H9 (cell line): ENCODE results near the gene PPARG. TPM values are rescaled to one million over a fixed set of nuclear protein-coding genes. Genes with fewer than 3 reads are reported as not detected.

Source experiments
- DNase-seq: peaks from one replicate; pipeline ENCODE4 v3.0.0-alpha.2; 2017
- H2AFZ ChIP-seq: one replicate; pipeline ENCODE4 v1.6.1; 2013; ENCODE audit warnings: mild to moderate bottlenecking, low read length, control low read depth, moderate library complexity
- H2AK5ac ChIP-seq: 2 replicates; pipeline ENCODE4 v1.6.1; 2013; ENCODE audit warnings: low read length, control low read depth, mixed read lengths; ENCODE audit not compliant: insufficient read length
- H2BK120ac ChIP-seq: one replicate; pipeline ENCODE4 v1.6.1; 2013; ENCODE audit warnings: low read depth, mild to moderate bottlenecking, low read length, control low read depth, inconsistent platforms; ENCODE audit not compliant: poor library complexity, severe bottlenecking
- H2BK12ac ChIP-seq: 2 replicates; pipeline ENCODE4 v1.6.1; 2013; ENCODE audit warnings: low read length, control low read depth, mixed read lengths, low read depth; ENCODE audit not compliant: insufficient read length
- H2BK15ac ChIP-seq: 2 replicates; pipeline ENCODE4 v1.6.1; 2013; ENCODE audit warnings: low read depth, low read length, control low read depth
- H2BK20ac ChIP-seq: one replicate; pipeline ENCODE4 v1.6.1; 2013; ENCODE audit warnings: low read depth, mild to moderate bottlenecking, low read length, control low read depth, inconsistent platforms; ENCODE audit not compliant: poor library complexity, severe bottlenecking
- H2BK5ac ChIP-seq: 2 replicates; pipeline ENCODE4 v1.6.1; 2013; ENCODE audit warnings: low read length, control low read depth, mixed read lengths; ENCODE audit not compliant: insufficient read length
- H3K14ac ChIP-seq: 2 replicates; pipeline ENCODE4 v1.6.1; 2013; ENCODE audit warnings: low read length, control low read depth; ENCODE audit not compliant: insufficient read depth
- H3K18ac ChIP-seq: 2 replicates; pipeline ENCODE4 v1.6.1; 2013; ENCODE audit warnings: low read depth, mild to moderate bottlenecking, mixed read lengths, low read length, control low read depth; ENCODE audit not compliant: insufficient read length
- H3K23ac ChIP-seq: 2 replicates; pipeline ENCODE4 v1.6.1; 2013; ENCODE audit warnings: low read length, control low read depth, mixed read lengths, low read depth; ENCODE audit not compliant: insufficient read length
- H3K23me2 ChIP-seq: 2 replicates; pipeline ENCODE4 v1.6.1; 2013; ENCODE audit warnings: low read depth, mild to moderate bottlenecking, mixed read lengths, low read length, control low read depth; ENCODE audit not compliant: insufficient read length, poor library complexity, severe bottlenecking
- H3K27ac ChIP-seq: 2 replicates; pipeline ENCODE4 v1.5.1; 2013; ENCODE audit warnings: low read length, control low read depth, mixed read lengths, low read depth; ENCODE audit not compliant: insufficient read length
- H3K27me3 ChIP-seq: 2 replicates; pipeline ENCODE4 v1.6.1; 2013; ENCODE audit warnings: low read length, control low read depth, inconsistent platforms; ENCODE audit not compliant: insufficient read depth
- H3K4ac ChIP-seq: 2 replicates; pipeline ENCODE4 v1.6.1; 2013; ENCODE audit warnings: low read depth, mild to moderate bottlenecking, control low read depth, inconsistent platforms, low read length, moderate library complexity
- H3K4me1 ChIP-seq: 2 replicates; pipeline ENCODE4 v1.6.1; 2013; ENCODE audit warnings: low read length, control low read depth, inconsistent platforms; ENCODE audit not compliant: insufficient read depth
- H3K4me2 ChIP-seq: 2 replicates; pipeline ENCODE4 v1.6.1; 2013; ENCODE audit warnings: low read length, control low read depth, mixed read lengths; ENCODE audit not compliant: insufficient read length, insufficient read depth
- H3K56ac ChIP-seq: 2 replicates; pipeline ENCODE4 v1.6.1; 2013; ENCODE audit warnings: low read depth, mild to moderate bottlenecking, mixed read lengths, low read length, control low read depth; ENCODE audit not compliant: insufficient read length
- H3K79me1 ChIP-seq: 2 replicates; pipeline ENCODE4 v1.6.1; 2013; ENCODE audit warnings: low read depth, mild to moderate bottlenecking, moderate library complexity, low read length, control low read depth, inconsistent platforms; ENCODE audit not compliant: insufficient read depth, poor library complexity, severe bottlenecking
- H3K79me2 ChIP-seq: 2 replicates; pipeline ENCODE4 v1.6.1; 2013; ENCODE audit warnings: low read length, control low read depth, inconsistent platforms; ENCODE audit not compliant: insufficient read depth
- H3K9ac ChIP-seq: 2 replicates; pipeline ENCODE4 v1.6.1; 2013; ENCODE audit warnings: low read length, control low read depth, mixed read lengths; ENCODE audit not compliant: insufficient read length; ENCODE audit errors: extremely low read depth
- H3K9me3 ChIP-seq: one replicate; pipeline ENCODE4 v1.6.1; 2013; ENCODE audit warnings: low read depth, low read length, inconsistent platforms; ENCODE audit not compliant: control insufficient read depth
- H3T11ph ChIP-seq: one replicate; pipeline ENCODE4 v1.6.1; 2013; ENCODE audit warnings: mild to moderate bottlenecking, low read length, control low read depth, inconsistent platforms
- H4K20me1 ChIP-seq: one replicate; pipeline ENCODE4 v1.6.1; 2013; ENCODE audit not compliant: control insufficient read depth, insufficient read length, insufficient read depth
- H4K5ac ChIP-seq: 2 replicates; pipeline ENCODE4 v1.6.1; 2013; ENCODE audit warnings: low read depth, mild to moderate bottlenecking, mixed read lengths, low read length, control low read depth; ENCODE audit not compliant: insufficient read length
- H4K8ac ChIP-seq: replicated peaks from 2 replicates; pipeline ENCODE4 v1.6.1; 2013; ENCODE audit warnings: low read length, control low read depth, mixed read lengths, low read depth; ENCODE audit not compliant: insufficient read length
- H4K91ac ChIP-seq: 2 replicates; pipeline ENCODE4 v1.6.1; 2013; ENCODE audit warnings: low read depth, mild to moderate bottlenecking, moderate library complexity, mixed read lengths, low read length, control low read depth; ENCODE audit not compliant: insufficient read length
- H3K27ac Mint-ChIP-seq, 3 experiments: 2 replicates in 2 of 3; 3 replicates in 1 of 3; pipeline ENCODE4 v1.8.0; 2020 to 2021; ENCODE audit warnings: mixed read lengths in 3 of 3, mild to moderate bottlenecking in 1 of 3, moderate library complexity in 1 of 3
- H3K27me3 Mint-ChIP-seq: 2 replicates; pipeline ENCODE4 v1.8.0; 2021; ENCODE audit warnings: low read depth, mild to moderate bottlenecking, moderate library complexity, mixed read lengths
- H3K36me3 Mint-ChIP-seq, 3 experiments: 2 replicates in 2 of 3; 3 replicates in 1 of 3; pipeline ENCODE4 v1.8.0; 2020 to 2021; ENCODE audit warnings: low read depth in 3 of 3, mixed read lengths in 3 of 3; ENCODE audit not compliant: insufficient read depth in 1 of 3
- H3K4me1 Mint-ChIP-seq, 2 experiments: 2 replicates each; pipeline ENCODE4 v1.8.0; 2020; ENCODE audit warnings: mixed read lengths in 2 of 2
- H3K4me3 Mint-ChIP-seq, 2 experiments: 2 replicates in 1 of 2; 3 replicates in 1 of 2; pipeline ENCODE4 v1.8.0; 2020 to 2021; ENCODE audit warnings: mild to moderate bottlenecking in 2 of 2, mixed read lengths in 2 of 2, moderate library complexity in 1 of 2
- H3K9me3 Mint-ChIP-seq, 2 experiments: 2 replicates in 1 of 2; 3 replicates in 1 of 2; pipeline ENCODE4 v1.8.0; 2020; ENCODE audit warnings: mild to moderate bottlenecking in 2 of 2, mixed read lengths in 2 of 2, moderate library complexity in 1 of 2
- CTCF ChIP-seq: fragments of 200-600 bp; sonication (generic); conservative IDR thresholded peaks from 3 replicates; pipeline ENCODE4 v1.8.0; 2021; ENCODE audit warnings: antibody characterized with exemption, mild to moderate bottlenecking
- WGBS: extraction: QIAGEN DNeasy Blood & Tissue Kit; methylation state at CpG from one replicate; pipeline ENCODE4 v1.1.7; 2013; ENCODE audit warnings: missing lambda C conversion rate, low lambda C conversion rate, mixed read lengths; ENCODE audit not compliant: insufficient read length; ENCODE audit errors: extremely low coverage; 5-methylcytosine and 5-hydroxymethylcytosine counted together
- total RNA-seq: library from RNA; stranded (reverse); gene quantifications from 2 replicates; pipeline ENCODE4 v1.2.1, GENCODE V29; 2021

PPARG gene
- total RNA-seq, 1 experiment from 2014 or later: 0.42 TPM

GRCh38 chr3:12255393-12255792 lies 33.5 kb upstream of the PPARG start:
- no peak overlapping the region for H3K14ac ChIP-seq
- no peaks in the 10 kb centered on the region for H3K36me3 Mint-ChIP-seq
- no peak overlapping the region for H4K8ac ChIP-seq
- H2BK5ac ChIP-seq: no peak overlapping the region
- H3K9me3 Mint-ChIP-seq: no peaks in the 10 kb centered on the region; a peak in 1 of 5 replicates
- no peak overlapping the region for H4K5ac ChIP-seq
- H4K91ac ChIP-seq: no peak overlapping the region
- no peak overlapping the region for H2AK5ac ChIP-seq
- no peaks in the 10 kb centered on the region for H3K23me2 ChIP-seq
- no peaks in the 10 kb centered on the region for H3K79me1 ChIP-seq
- no peak overlapping the region for H2BK20ac ChIP-seq
- no peak overlapping the region for H3K56ac ChIP-seq
- H3K9me3 ChIP-seq: no peaks in the 10 kb centered on the region
- H2BK120ac ChIP-seq: no peak overlapping the region
- no peak overlapping the region for H2AFZ ChIP-seq
- no peak overlapping the region for H3K18ac ChIP-seq
- H2BK15ac ChIP-seq: no peak overlapping the region
- no peaks in the 10 kb centered on the region for H3K27me3 ChIP-seq
- H3K4me3 Mint-ChIP-seq: no peak overlapping the region
- no CpG with 5 or more reads among the region's 2 CpGs for WGBS
- H3K4me1 Mint-ChIP-seq: 0 out of 4 replicates have a peak, but pooled peaks cover 0 to 3% of the 10 kb centered on the region in 2 experiments
- H3K9ac ChIP-seq: no peak overlapping the region
- H3K27ac Mint-ChIP-seq: no peak overlapping the region
- H3K23ac ChIP-seq: no peak overlapping the region
- H3K4ac ChIP-seq: no peak overlapping the region
- H3K4me1 ChIP-seq: no peaks in the 10 kb centered on the region
- H2BK12ac ChIP-seq: no peak overlapping the region
- no peaks in the 10 kb centered on the region for H3K79me2 ChIP-seq
- TF ChIP-seq CTCF: no peak
- no peaks in the 10 kb centered on the region; the same call in none of the 2 replicates for H3K27me3 Mint-ChIP-seq
- H4K20me1 ChIP-seq: no peaks in the 10 kb centered on the region
- no peak overlapping the region for H3K4me2 ChIP-seq
- H3K27ac ChIP-seq: no peak overlapping the region
- no peak overlapping the region for H3T11ph ChIP-seq
- DNase-seq: no peak
